ENCODE measurements around the gene SLC39A9. TPM values are rescaled to one million over a fixed set of nuclear protein-coding genes. Genes with fewer than 3 reads are reported as not detected.

Gene SLC39A9
- total RNA-seq, 4 donors from 2014 or later, result 20.6 to 23.2 (median 21.8) TPM

GRCh38 chr14:69481815-69482568 is 83.5 kb downstream of the SLC39A9 start:
- no peaks in the 10 kb centered on the region for H3K9me3 ChIP-seq
- peaks cover 4 to 14% (median 9%) of the 10 kb centered on the region in 3 donors for H3K27me3 ChIP-seq
- ATAC-seq (peak in 1 of 2 donors; percentile 43), DNase-seq (peak in 1 of 2 donors; percentile 13)
- in situ Hi-C loops (cut with MboI; ENCODE audit: low sequenced_read_pairs in 4 of 4) (no loop called here), intact Hi-C loops (cut with DNase I; ENCODE audit: low total_unique reads) (no loop called here)
- no peak overlapping the region for H3K27ac ChIP-seq
- H3K36me3 ChIP-seq, result no peaks in the 10 kb centered on the region
- TF ChIP-seq POLR2A (IDR thresholded peaks at IDR 0.05) (no peak), CTCF (IDR thresholded peaks at IDR 0.05 in 4 of 5, conservative IDR thresholded peaks at IDR 0.05 in 1 of 5) (no peak)
- peaks cover 17 to 24% of the 10 kb centered on the region in 2 donors for H3K4me1 ChIP-seq
- no peak overlapping the region for H3K4me3 ChIP-seq

GRCh38 chr14:69483765-69484443 is 85.4 kb downstream of the SLC39A9 start:
- DNase-seq (peak; percentile 68 to 77), ATAC-seq (peak; percentile 81 to 88)
- in situ Hi-C loops (cut with MboI; ENCODE audit: low sequenced_read_pairs in 4 of 4) (no loop called here), intact Hi-C loops (cut with DNase I; ENCODE audit: low total_unique reads) (no loop called here)
- no peak for TF ChIP-seq POLR2A (IDR thresholded peaks at IDR 0.05)
- no peak for TF ChIP-seq CTCF (IDR thresholded peaks at IDR 0.05 in 4 of 5, conservative IDR thresholded peaks at IDR 0.05 in 1 of 5)
- Histone ChIP-seq H3K27me3 (peaks cover 4 to 14% (median 9%) of the 10 kb centered on the region in 3 donors), H3K27ac (peak overlapping the region; percentile 43 to 62 (median 55)), H3K4me1 (peaks cover 17 to 24% of the 10 kb centered on the region in 2 donors), H3K36me3 (no peaks in the 10 kb centered on the region), H3K9me3 (no peaks in the 10 kb centered on the region), H3K4me3 (peak overlapping the region; percentile 46 to 61 (median 55))

GRCh38 chr14:69484444-69485314 is 86.2 kb downstream of the SLC39A9 start, which contains the start of gene PLEKHD1:
Gene PLEKHD1 (plus strand): TSS chr14:69484728. CDS start chr14:69484966, 238 bp downstream.
- in situ Hi-C loops (cut with MboI; ENCODE audit: low sequenced_read_pairs in 4 of 4) (no loop called here), intact Hi-C loops (cut with DNase I; ENCODE audit: low total_unique reads) (no loop called here)
- Histone ChIP-seq H3K4me1 (peaks cover 17 to 24% of the 10 kb centered on the region in 2 donors), H3K36me3 (no peaks in the 10 kb centered on the region), H3K27me3 (peaks cover 4 to 14% (median 9%) of the 10 kb centered on the region in 3 donors), H3K4me3 (peak within 1 kb of the TSS; percentile 46 to 61 (median 55)), H3K27ac (peak within 1 kb of the TSS; percentile 43 to 62 (median 55)), H3K9me3 (no peaks in the 10 kb centered on the region)
- TF ChIP-seq CTCF (IDR thresholded peaks at IDR 0.05 in 4 of 5, conservative IDR thresholded peaks at IDR 0.05 in 1 of 5) (no peak), POLR2A (IDR thresholded peaks at IDR 0.05) (no peak)
- ATAC-seq (peak; percentile 13 to 18), DNase-seq (no peak)

- no peaks in the 10 kb centered on the region for H3K36me3 ChIP-seq
- H3K9me3 ChIP-seq, result no peaks in the 10 kb centered on the region
- ATAC-seq (no peak), DNase-seq (no peak)
- H3K27ac ChIP-seq, result no peak overlapping the region
- no peak overlapping the region for H3K4me3 ChIP-seq
- intact Hi-C loops (cut with DNase I; ENCODE audit: low total_unique reads) (no loop called here), in situ Hi-C loops (cut with MboI; ENCODE audit: low sequenced_read_pairs in 4 of 4) (no loop called here)
- TF ChIP-seq CTCF (IDR thresholded peaks at IDR 0.05 in 4 of 5, conservative IDR thresholded peaks at IDR 0.05 in 1 of 5) (no peak), POLR2A (IDR thresholded peaks at IDR 0.05) (no peak)
- H3K4me1 ChIP-seq, result peaks cover 17 to 24% of the 10 kb centered on the region in 2 donors
- H3K27me3 ChIP-seq, result peaks cover 4 to 14% (median 9%) of the 10 kb centered on the region in 3 donors
Measured at GRCh38 chr14:69485315-69485660, 86.8 kb downstream of the SLC39A9 start.

Data from gastrocnemius medialis (tissue), 4 donors.